GM21515 (cell line): ENCODE results near the gene FOXJ2.
"Not testable (repeated sequence)": the region's sequence is repeated elsewhere in the genome, so short reads cannot be mapped to it uniquely, and the experiment has no call there.

Experiments
- ATAC-seq: cut with Tn5 transposase; IDR thresholded peaks from one replicate; pipeline ENCODE4 v1.9.1; 2021; ENCODE audit not compliant: unreplicated experiment

FOXJ2 gene

DNA sequence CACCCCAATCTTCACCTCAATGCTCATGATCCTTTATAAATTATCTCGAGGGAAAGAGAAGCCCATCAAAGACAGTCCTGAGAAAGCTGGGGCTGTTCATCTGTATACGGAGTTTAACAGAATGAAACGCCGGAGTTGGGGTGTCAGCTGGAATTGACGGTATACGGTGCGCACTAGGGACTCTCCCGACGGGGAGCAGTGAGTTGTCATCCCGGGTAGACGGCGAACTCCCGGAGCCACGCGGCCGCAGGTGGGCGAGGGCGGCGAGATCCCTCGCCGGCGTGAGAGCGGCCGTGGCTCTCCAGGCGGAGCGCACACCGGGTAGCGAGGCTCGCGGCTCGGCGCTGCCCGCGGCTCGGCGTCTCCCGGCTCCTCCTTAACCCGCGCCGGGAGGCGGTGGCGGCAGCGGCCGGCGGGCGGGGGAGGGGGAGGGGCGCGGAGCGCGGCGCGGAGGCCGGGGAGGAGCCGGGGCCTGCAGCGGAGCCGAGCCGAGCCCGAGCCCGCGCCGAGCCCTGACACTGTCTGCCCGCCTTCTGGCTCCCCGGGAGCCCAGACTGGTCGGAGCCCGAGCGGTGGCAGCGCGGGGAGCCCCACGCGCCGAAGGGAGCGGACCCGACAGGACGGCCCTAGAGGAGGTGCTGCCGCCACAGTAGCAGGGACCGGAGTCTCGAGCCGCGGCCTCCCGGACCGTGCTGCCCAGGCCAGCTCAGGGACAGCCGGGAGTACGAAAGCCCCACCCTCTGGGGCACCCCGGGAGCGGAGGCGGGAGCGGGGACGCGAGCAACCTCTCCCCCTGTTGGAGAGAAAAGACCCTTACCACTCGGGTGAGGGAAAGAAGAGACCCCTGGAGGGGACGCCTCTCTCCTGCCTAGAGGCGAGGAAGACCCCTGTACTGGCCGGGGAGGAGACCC is at the start of gene FOXJ2:
TSS of gene FOXJ2 (plus strand) at position 475 of the 911 bp plus-strand sequence. CDS start 7,117 bp downstream, outside the sequence.
- ATAC-seq, result peak; percentile 70

DNA sequence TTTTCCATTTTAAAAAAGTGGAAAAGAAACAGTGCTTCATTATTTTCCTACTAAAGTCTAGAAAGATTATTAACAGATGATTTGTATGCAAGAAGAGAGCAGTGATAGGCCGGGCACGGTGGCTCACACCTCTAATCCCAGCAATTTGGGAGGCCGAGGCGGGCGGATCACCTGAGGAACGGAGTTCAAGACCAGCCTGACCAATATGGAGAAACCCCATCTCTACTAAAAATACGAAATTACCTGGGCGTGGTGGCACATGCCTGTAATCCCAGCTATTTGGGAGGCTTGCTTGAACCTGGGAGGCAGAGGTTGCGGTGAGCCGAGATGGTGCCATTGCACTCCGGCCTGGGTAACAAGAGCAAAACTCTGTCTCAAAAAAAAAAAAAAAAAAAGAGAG is 49.5 kb upstream of the FOXJ2 start:
- ATAC-seq, result not testable (repeated sequence)

DNA sequence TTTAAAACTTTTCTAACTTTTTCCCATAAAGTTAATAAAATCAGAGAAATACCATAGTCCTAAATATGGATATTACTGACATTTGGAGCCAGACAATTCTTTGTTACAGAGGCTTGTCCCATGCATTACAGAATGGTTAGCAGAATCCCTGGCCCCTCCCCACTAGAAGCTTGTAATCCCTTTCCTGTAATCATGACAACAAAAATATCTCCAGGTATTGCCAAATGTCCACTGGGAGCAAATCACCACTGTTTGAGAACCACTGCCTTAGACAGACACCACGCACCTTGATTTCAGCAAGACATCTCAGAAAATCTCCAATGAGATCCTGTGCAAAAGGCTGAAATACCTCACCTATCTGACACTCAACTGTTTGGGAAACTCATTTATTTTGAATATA is 49.1 kb upstream of the FOXJ2 start:
- not testable (repeated sequence) for ATAC-seq

DNA sequence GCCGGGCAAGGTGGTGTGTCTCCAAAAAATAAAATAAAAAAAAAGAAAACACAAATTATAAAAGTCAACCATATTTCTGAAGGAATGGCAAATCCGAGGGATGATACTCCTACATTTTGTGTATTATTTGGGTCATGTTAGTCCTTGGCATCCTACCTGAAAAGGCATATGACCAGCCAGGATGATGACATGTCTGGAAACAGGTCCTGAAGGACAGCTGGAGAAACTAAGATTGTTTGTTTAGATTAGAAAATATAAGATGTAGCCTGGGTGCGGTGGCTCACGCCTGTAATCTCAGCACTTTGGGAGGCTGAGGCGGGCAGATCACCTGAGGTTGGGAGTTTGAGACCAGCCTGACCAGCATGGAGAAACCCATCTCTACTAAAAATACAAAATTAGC is 47.6 kb upstream of the FOXJ2 start:
- ATAC-seq, result no peak

DNA sequence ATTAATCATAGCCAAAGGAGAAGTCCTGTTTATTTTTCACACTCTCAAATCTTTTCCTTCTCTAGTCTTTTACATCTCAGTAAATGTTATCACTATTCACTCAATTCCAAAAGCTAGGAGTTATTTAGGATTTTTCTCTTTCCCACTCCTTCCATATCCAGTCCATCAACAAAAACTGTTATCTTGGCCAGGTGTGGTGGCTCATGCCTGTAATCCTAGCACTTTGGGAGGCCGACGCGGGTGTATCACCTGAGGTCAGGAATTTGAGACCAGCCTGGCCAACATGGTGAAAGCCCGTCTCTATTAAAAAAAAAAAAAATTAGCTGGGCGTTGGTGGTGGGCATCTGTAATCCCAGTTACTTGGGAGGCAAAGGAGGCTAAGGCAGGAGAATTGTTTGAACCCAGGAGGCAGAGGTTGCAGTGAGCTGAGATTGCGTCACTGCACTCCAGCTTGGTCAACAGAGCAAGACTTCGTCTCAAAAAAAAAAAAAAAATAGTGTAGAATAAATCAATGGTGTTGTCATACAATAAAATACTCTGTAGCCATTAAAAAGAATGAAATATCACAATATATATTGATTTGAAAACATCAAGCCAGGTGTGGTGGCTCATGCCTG is 46.6 kb upstream of the FOXJ2 start:
- ATAC-seq, result no peak

DNA sequence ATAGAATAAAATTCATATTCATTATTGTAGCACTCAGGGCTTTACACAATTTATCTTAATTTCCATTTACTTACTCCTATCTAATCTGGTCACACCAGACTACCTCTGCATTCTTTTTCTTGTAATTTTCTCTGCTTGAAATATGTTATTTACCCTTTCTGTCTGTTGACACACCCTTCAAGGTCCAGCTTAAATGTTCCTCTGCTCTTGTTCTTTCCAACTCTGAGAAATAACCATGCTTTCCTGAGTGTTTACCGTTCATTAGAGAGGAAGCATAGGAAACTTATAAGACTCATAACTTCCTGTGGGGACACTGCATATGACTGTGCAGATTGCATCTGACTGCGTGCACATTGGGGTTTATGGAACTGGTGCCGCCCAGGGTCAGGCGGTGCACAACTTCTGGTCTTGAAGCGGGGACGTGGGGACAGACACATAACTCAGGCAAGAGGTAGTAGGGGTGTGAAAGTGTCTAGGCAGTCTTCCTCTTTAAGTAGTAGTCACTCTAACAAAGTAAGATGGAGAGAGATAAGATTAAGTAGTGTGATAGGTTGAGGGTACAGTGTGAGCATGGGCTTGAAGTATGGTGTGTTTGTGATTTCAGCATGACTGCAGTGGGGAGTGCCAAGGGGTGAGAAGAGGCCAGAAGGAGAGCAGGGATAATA is 42.6 kb upstream of the FOXJ2 start:
- ATAC-seq, result peak; percentile 55

DNA sequence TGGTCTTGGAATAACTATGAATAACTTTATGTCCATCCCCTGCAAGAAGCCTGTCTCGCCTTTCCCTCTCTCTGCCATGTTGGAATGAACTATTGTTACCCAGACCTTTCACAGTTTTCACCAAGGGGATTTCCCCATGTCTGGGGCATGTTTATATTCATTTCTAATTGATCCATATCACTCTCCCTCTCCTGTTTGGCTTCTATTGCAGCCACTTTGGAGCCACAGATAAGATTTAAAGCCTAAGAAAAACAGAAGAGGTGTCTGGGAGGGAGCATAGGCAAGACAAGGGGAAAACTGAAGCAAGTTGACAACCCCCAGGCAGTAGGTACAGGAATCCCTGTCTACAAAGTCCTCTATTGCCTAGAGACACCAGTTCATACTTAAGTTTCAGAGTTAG is 41.0 kb upstream of the FOXJ2 start:
- ATAC-seq, result no peak

DNA sequence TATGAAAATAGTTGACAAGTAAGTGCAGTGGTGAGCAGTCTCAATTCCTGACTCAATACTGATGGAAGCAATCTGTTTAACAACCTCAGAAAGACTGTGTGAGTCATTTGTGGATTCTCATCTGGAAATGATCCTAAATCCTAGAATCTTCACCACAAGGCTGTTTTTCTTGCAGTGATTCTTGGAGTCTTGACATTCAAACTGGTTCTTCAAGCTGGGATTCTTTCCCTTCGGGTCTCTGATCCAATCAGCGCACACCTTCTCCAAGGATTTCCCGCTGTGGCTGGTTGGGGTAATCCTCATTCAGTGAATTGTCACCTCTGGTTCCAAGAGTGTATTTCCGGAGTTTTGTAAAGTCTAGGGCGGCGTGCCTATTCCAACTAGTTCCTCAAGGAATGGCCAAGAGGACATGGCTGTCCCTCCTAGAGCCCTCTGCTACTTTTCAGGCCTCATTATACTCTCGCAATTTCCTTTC is 37.7 kb upstream of the FOXJ2 start:
- peak; percentile 11 for ATAC-seq

DNA sequence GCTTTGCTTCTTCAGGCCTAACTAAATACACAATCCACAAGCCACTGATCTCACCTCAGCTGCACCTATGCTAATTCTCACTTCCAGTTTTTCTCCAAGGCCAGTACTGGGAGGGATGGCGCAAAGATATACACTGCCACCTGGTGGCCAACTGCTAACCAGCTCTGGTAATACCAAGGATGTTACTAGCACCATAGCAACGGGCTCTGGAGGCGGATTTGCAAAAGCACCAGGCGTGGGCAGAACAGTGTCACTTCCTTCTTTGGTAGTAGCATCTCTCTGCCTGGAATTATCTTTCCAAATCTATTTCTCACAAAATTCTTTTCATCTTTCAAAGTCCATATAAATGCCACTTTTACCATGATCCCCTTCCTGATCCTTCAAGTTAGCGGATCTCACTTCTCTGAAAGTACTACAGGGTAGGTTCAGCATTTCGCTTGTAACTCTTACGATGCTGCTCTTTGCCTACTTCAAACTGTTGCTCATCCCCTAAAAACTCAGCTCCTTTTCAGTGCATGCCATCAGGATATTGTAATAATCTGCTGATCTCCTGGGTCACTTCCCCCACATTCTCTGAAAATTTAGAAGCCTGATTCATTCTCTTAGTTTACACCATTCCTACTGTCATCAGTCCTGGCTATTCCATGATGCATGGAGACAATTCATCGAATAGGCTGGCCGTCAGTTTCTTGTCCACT is 37.1 kb upstream of the FOXJ2 start:
- ATAC-seq, result peak; percentile 99

DNA sequence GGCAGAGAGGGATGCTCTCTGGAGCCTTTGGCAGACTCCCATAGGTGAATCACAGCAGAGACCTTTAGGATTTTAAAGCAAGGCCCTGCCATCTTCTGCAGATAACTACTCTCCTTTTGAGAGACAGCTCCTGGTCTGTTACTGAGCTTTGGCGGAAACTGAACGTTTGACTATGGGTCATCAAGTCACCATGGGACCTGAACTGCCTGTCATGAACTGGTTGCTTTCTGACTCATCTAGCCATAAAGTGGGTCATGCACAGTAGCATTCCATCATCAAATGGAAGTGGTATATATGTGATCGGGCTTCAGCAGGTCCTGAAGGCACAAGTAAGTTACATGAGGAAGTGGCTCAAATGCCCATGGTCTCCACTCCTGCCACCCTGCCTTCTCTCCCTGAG is 31.7 kb upstream of the FOXJ2 start:
- not testable (repeated sequence) for ATAC-seq

DNA sequence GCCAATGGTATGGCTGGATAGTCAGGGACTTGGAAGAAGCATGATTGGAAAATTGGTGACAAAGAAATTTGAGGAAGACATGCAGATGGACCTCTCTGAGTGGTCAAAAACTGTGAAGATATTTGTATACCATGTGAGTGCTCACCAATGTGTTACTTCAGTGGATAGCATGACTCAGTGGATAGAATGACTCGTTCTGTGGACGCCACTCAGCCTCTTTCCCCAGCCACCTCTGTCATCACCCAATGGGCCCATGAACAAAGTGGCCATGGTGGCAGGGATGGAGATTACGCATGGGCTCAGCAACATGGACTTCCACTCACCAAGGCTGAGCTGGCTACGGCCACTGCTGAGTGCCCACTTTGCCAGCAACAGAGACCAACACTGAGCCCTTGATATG is 31.0 kb upstream of the FOXJ2 start:
- not testable (repeated sequence) for ATAC-seq

DNA sequence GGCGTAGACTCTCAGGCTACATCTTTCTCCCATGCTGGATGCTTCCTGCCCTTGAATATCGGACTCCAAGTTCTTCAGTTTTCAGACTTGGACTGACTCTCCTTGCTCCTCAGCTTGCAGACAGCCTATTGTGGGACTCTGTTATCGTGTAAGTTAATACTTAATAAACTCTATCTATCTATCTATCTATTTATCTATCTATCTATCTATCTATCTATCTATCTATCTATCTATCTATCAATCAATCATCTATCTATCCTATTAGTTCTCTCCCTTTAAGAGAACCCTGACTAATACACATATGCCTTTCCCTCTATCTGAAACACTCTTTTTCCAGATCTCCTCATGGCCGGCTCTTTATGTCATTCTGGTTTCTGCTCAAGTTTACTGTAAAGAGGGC is 27.6 kb upstream of the FOXJ2 start:
- ATAC-seq, result not testable (repeated sequence)

DNA sequence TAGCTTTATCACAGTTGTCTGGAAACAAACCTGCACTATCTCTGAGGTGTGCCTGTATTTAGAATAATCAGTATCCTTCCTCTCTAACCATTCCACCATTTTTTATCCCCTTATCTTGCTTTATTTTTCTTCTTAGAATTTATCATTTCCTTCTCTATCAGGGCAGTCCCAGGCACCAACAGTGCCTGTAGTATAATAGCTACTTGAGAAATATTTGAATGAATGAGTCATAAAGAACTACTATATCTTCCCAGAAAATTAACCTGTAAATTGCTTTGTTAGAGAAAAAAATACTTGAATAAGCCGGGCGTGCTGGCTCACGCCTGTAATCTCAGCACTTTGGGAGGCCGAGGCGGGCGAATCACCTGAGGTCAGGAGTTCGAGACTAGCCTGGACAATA is 21.2 kb upstream of the FOXJ2 start:
- no peak for ATAC-seq

DNA sequence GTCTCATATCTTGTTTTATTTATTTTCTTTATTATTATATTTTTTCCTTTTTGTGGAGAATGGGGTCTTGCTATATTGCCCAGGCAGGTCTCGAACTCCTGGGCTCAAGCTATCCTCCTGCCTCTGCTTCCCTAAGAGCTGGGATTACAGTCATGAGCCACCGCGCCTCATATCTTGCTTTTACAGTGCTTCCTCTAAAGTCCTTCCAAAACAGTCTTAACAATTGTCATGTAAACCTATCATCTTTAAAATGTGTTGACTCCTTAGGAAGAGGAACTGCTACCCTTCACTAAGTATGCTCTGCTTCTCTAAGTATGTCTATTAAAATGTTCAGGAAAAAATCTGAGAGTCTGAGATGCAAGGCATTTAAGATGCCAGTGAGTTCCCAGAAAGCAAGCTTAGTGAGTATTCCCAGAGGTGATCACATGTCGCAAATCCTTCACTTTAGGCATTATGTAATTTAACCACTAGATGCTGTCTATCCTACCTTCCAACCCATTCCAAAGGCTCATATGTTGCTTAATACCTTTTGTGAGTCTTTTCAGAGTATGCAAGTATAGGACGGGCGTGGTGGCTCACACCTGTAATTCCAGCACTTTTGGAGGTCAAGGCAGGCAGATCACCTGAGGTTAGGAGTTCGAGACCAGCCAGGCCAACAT is 19.7 kb upstream of the FOXJ2 start:
- ATAC-seq, result no peak

DNA sequence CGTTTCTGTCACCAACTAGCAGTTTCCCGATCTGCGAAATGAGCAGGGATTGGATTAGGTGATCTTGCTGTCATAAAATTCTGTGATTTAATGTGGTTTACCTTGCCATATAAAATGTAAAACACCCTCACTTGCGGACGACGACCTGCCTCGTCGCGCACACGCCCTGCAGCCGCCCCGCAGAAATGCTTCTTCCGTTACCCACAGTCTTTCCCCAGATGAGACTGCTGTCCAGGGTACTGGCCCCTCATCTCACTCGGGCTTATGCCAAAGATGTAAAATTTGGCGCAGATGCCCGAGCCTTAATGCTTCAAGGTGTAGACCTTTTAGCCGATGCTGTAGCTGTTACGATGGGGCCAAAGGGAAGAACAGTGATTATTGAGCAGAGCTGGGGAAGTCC is 17.7 kb upstream of the FOXJ2 start:
- no peak for ATAC-seq

DNA sequence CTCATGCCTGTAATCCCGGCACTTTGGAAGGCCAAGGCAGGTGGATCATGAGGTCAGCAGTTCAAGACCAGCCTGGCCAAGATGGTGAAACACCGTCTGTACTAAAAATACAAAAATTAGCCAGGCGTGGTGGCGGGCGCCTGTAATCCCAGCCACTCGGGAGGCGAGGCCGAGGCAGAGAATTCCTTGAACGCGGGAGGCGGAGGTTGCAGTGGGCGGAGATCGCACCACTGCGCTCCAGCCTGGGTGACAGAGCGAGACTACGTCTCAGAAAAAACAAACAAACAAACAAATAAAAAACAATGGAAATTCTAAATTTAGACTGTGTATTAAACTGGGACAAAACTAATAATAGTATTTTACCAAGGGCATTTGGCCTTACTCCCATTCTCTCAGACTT is 14.3 kb upstream of the FOXJ2 start:
- ATAC-seq, result not testable (repeated sequence)

DNA sequence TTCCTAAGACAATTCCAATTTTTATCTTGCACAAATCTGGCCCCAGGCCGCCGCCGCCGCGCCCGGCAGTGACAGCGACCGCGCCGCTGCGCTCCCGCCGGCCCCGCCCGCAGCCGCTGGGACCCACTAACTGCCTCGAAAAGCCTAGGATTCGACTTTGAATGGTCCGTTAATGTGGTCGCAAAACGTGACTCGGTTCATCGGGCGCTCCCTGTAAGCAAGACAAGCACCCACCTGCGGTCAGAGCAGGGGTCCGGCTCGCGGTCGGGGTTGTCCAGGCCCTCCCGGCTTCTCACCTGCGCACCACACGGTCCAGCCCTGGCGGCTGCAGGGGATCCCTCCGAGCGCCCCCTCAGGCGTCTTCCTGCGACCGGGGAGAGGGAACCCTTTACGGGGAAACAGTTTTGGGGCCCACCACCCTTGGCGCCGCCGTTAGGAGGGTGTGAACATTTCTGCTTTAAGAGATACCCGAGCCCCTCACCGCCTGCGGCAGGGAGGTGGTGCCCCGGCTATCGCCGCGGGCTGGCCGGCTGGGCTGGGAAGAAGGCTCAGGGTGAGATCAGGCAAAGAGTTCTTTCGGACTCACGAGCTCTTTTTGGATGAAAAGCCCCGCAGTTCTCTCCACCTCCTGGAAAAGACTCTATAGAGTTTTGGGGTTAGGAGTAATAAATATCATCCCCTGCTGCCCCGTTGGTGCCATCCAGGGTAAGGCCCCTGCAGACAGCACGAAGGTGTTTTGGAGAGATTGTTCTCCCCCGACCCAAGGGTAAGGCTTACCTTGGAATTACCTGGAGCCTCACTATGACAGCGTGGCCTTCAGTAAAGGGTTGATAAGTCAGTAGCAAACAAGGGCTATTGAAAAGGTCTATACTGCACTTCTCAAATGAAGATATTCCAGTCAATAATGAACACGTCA is 13.6 kb upstream of the FOXJ2 start:
- ATAC-seq, result no peak

DNA sequence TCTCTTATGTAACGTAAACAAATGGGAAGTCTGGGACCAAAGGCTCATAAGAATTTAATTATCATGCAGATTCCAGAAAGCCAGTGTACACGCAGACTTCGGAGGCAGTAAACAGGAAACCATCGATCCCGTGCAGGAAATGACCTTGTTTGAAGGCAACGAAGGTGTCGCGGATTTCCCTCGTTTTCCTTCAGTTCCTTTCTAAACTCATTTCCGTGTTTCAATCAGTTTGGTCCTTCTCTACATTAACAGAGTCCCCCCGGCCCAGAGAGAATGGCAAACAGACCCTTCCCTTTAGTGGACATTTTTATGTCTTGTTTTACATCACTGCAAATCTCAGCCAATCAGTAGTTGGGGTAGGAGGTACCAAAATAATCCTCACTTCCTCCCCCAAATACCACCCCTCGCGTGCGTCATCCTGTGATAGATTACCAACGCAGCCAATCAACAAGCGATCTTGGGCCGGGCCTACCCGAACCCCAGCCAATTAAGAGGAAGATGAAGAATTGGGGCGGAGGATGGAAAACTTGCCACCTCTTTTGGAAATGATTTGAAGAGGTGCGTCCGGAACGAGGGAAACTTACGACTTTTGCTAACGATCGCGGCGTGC is 6.1 kb upstream of the FOXJ2 start:
- peak; percentile 98 for ATAC-seq

DNA sequence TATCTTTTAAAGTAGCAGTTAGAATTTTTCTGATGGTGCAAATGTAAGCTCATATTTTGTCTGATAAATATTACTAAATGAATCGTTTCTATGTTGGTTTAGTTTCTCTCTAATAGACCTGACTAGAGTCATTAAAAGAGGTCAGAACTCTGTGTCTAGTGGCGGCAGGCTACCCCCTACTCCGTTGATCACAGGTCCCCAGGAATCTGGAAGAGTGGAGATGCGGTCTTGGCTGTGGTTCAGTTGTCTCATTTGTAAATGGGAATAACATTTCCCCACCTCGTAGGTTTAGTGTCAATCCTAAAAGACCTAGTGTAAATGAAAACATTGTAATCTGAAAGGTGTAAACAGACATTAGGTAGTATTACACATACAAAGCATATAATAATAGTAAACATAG is 4.7 kb upstream of the FOXJ2 start:
- no peak for ATAC-seq
